PC-3 (cell line): Measurements from ENCODE around the gene HCAR2. TPM values are rescaled to one million over a fixed set of nuclear protein-coding genes. Genes with fewer than 3 reads are reported as not detected.
A peak's percentile ranks its signal among the peaks of the same experiment; 100 is the strongest.

Experiments
- ATAC-seq: fragments of 200-7000 bp; cut with Tn5 transposase; 2 replicates; pipeline ENCODE4 v1.9.1; 2020; ENCODE audit warnings: mild to moderate bottlenecking, moderate library complexity
- BruUV-seq: library from RNA; stranded (reverse); fragments of 400-500 nt; replicated peaks from 2 replicates; lab custom pipeline; 2021; lab: Mats Ljungman, UMichigan
- CTCF ChIA-PET: fragments of 300-600 bp; sonication (Branson Sonifier 250); formaldehyde crosslinking; loops from one replicate; lab custom pipeline; 2022; ENCODE audit warnings: antibody characterized with exemption; lab: Charles Lee
- POLR2A ChIA-PET: fragments of 300-600 bp; sonication (Branson Sonifier 250); formaldehyde crosslinking; loops from one replicate; lab custom pipeline; 2022; ENCODE audit warnings: antibody characterized with exemption; ENCODE audit not compliant: unreplicated experiment; lab: Charles Lee
- DNase-seq: peaks from one replicate; pipeline ENCODE4 v3.0.0-alpha.2; 2015
- H2AFZ ChIP-seq: fragments of 300-600 bp; sonication (generic); 2 replicates; pipeline ENCODE4 v1.6.0; 2016; ENCODE audit warnings: antibody characterized with exemption, low read length
- H3F3A ChIP-seq: fragments of 300-600 bp; sonication (generic); one replicate; pipeline ENCODE4 v1.6.0; 2017; ENCODE audit warnings: antibody characterized with exemption, low read length, control low read depth, mild to moderate bottlenecking; ENCODE audit not compliant: unreplicated experiment
- H3K27ac ChIP-seq: fragments of 300-600 bp; sonication (generic); 2 replicates; pipeline ENCODE4 v1.5.1; 2016; ENCODE audit warnings: mild to moderate bottlenecking, low read length
- H3K27me3 ChIP-seq: fragments of 300-600 bp; sonication (generic); 2 replicates; pipeline ENCODE4 v1.6.1; 2016; ENCODE audit warnings: low read length, mixed read lengths
- H3K36me3 ChIP-seq: fragments of 300-600 bp; sonication (generic); 2 replicates; pipeline ENCODE4 v1.6.1; 2016; ENCODE audit warnings: low read depth, mixed run types, low read length, mixed read lengths
- H3K4me1 ChIP-seq: fragments of 300-600 bp; sonication (generic); 2 replicates; pipeline ENCODE4 v1.5.1; 2016; ENCODE audit warnings: low read length; ENCODE audit not compliant: insufficient read depth
- H3K4me2 ChIP-seq: fragments of 300-600 bp; sonication (generic); 2 replicates; pipeline ENCODE4 v1.6.0; 2016; ENCODE audit warnings: low read length
- H3K4me3 ChIP-seq: fragments of 300-600 bp; sonication (generic); 2 replicates; pipeline ENCODE4 v1.5.1; 2016; ENCODE audit warnings: mild to moderate bottlenecking, low read length, mixed read lengths
- H3K79me2 ChIP-seq: fragments of 300-600 bp; sonication (generic); 2 replicates; pipeline ENCODE4 v1.6.1; 2017; ENCODE audit warnings: low read length, mixed read lengths
- H3K9ac ChIP-seq: fragments of 300-600 bp; sonication (generic); 2 replicates; pipeline ENCODE4 v1.6.0; 2016; ENCODE audit warnings: mild to moderate bottlenecking, low read length
- H3K9me2 ChIP-seq: fragments of 300-600 bp; sonication (generic); replicated peaks from 2 replicates; pipeline ENCODE4 v1.6.1; 2016; ENCODE audit warnings: mixed run types, low read length, mixed read lengths
- H3K9me3 ChIP-seq: fragments of 300-600 bp; sonication (generic); 2 replicates; pipeline ENCODE4 v1.6.1; 2016; ENCODE audit warnings: low read length, mixed read lengths
- H4K20me1 ChIP-seq: fragments of 300-600 bp; sonication (generic); 2 replicates; pipeline ENCODE4 v1.6.1; 2016; ENCODE audit warnings: low read length, mixed read lengths
- CTCF ChIP-seq: fragments of 300-600 bp; sonication (generic); conservative IDR thresholded peaks from 2 replicates; pipeline ENCODE4 v1.5.1; 2017; ENCODE audit warnings: antibody characterized with exemption, low read depth, mild to moderate bottlenecking, low read length
- EZH2 ChIP-seq: fragments of 300-600 bp; sonication (generic); IDR thresholded peaks from one replicate; pipeline ENCODE4 v1.6.1; 2017; ENCODE audit warnings: antibody characterized with exemption, mild to moderate bottlenecking, low read length; ENCODE audit not compliant: unreplicated experiment
- EZH2phosphoT487 ChIP-seq: fragments of 300-600 bp; sonication (generic); IDR thresholded peaks from 2 replicates; pipeline ENCODE4 v1.6.1; 2018; ENCODE audit warnings: mild to moderate bottlenecking, antibody characterized with exemption, low read length, borderline replicate concordance
- intact Hi-C: fragments of 100-400 bp; cut with micrococcal nuclease; formaldehyde crosslinking; loops from 2 replicates; pipeline ENCODE4 v1.9.0; 2023
- total RNA-seq: library from RNA; depleted of rRNA; stranded (reverse); fragments of >200 nt; gene quantifications from 2 replicates; pipeline ENCODE4 v1.2.3, GENCODE V29; 2014

Gene HCAR2
- total RNA-seq, 1 experiment from 2014 or later, result not detected

GRCh38 chr12:122743895-122744525 lies 40.9 kb upstream of the HCAR2 start:
- Histone ChIP-seq H3K9ac (no peak overlapping the region), H3K9me2 (no peaks in the 10 kb centered on the region), H3K79me2 (no peaks in the 10 kb centered on the region), H3F3A (no peaks in the 10 kb centered on the region), H3K4me2 (no peak overlapping the region), H3K4me1 (no peaks in the 10 kb centered on the region), H3K27me3 (no peaks in the 10 kb centered on the region), H3K4me3 (no peak overlapping the region), H3K27ac (no peak overlapping the region), H3K36me3 (no peaks in the 10 kb centered on the region), H4K20me1 (no peaks in the 10 kb centered on the region), H2AFZ (no peak overlapping the region), H3K9me3 (no peaks in the 10 kb centered on the region)
- DNase-seq, result no peak
- no TSS peak for BruUV-seq
- intact Hi-C loops, result no loop called here
- TF ChIP-seq EZH2phosphoT487 (no peak), EZH2 (no peak), CTCF (no peak)
- ATAC-seq, result no peak
- ChIA-PET POLR2A (no interaction called here), CTCF (interaction anchor here (0.6 kb wide), 1 partner anchor 84 kb away, joined by 3 read pairs; no protein-coding TSS in a partner anchor)

GRCh38 chr12:122740351-122740750 lies 37.2 kb upstream of the HCAR2 start:
- H3K27ac ChIP-seq, result no peak overlapping the region
- H3K9me2 ChIP-seq, result no peaks in the 10 kb centered on the region
- no peak overlapping the region for H3K4me2 ChIP-seq
- no peak overlapping the region for H3K4me3 ChIP-seq
- ChIA-PET CTCF (no interaction called here), POLR2A (no interaction called here)
- H3K79me2 ChIP-seq, result no peaks in the 10 kb centered on the region
- no peaks in the 10 kb centered on the region for H3K27me3 ChIP-seq
- no peak overlapping the region for H2AFZ ChIP-seq
- no TSS peak for BruUV-seq
- H3K36me3 ChIP-seq, result no peaks in the 10 kb centered on the region
- no peaks in the 10 kb centered on the region for H3K9me3 ChIP-seq
- no peak overlapping the region for H3K9ac ChIP-seq
- ATAC-seq (no peak), DNase-seq (no peak)
- no peaks in the 10 kb centered on the region for H3F3A ChIP-seq
- H4K20me1 ChIP-seq, result no peaks in the 10 kb centered on the region
- TF ChIP-seq EZH2 (no peak), CTCF (no peak), EZH2phosphoT487 (no peak)
- intact Hi-C loops, result no loop called here
- H3K4me1 ChIP-seq, result peaks cover 5% of the 10 kb centered on the region; the same call in 1 of the 2 replicates

- ChIA-PET POLR2A (no interaction called here), CTCF (no interaction called here)
- H3K36me3 ChIP-seq, result no peaks in the 10 kb centered on the region
- no peak overlapping the region for H3K4me3 ChIP-seq
- no peaks in the 10 kb centered on the region for H3K9me3 ChIP-seq
- no peak overlapping the region for H3K9ac ChIP-seq
- intact Hi-C loops, result no loop called here
- H3K27me3 ChIP-seq, result no peaks in the 10 kb centered on the region
- ATAC-seq (peak; percentile 43; the same call in 1 of the 2 replicates), DNase-seq (peak; percentile 41)
- BruUV-seq, result no TSS peak
- no peak for TF ChIP-seq EZH2
- no peaks in the 10 kb centered on the region for H3K79me2 ChIP-seq
- H3K4me2 ChIP-seq, result no peak overlapping the region
- H3K27ac ChIP-seq, result peak overlapping the region; percentile 34
- peaks cover 5% of the 10 kb centered on the region; the same call in 1 of the 2 replicates for H3K4me1 ChIP-seq
- H4K20me1 ChIP-seq, result no peaks in the 10 kb centered on the region
- H3K9me2 ChIP-seq, result no peaks in the 10 kb centered on the region
- no peaks in the 10 kb centered on the region for H3F3A ChIP-seq
- H2AFZ ChIP-seq, result no peak overlapping the region
These were observed 35.4 kb upstream of the HCAR2 start for GRCh38 chr12:122738571-122738970.
